GM18502 (cell line): Measurements from ENCODE around the gene USP3.
"Not testable (repeated sequence)": the region's sequence is repeated elsewhere in the genome, so short reads cannot be mapped to it uniquely, and the experiment has no call there.

Experiments
- ATAC-seq: cut with Tn5 transposase; IDR thresholded peaks from one replicate; pipeline ENCODE4 v1.9.1; 2021; ENCODE audit warnings: mild to moderate bottlenecking; ENCODE audit not compliant: unreplicated experiment, poor library complexity

USP3 gene

GRCh38 chr15:63602595-63602994, 98.2 kb downstream of the USP3 start:
- no peak for ATAC-seq

- ATAC-seq: no peak
Measured at GRCh38 chr15:63603516-63603915, 99.1 kb downstream of the USP3 start.

- ATAC-seq: no peak
Measured at GRCh38 chr15:63604281-63604680, 99.9 kb downstream of the USP3 start.

- ATAC-seq: no peak
Measured at GRCh38 chr15:63605036-63605435, 100.6 kb downstream of the USP3 start.

GRCh38 chr15:63605816-63606215, 101.4 kb downstream of the USP3 start:
- no peak for ATAC-seq

GRCh38 chr15:63606308-63606707, 101.9 kb downstream of the USP3 start:
- no peak for ATAC-seq

GRCh38 chr15:63608989-63609388, 104.6 kb downstream of the USP3 start:
- ATAC-seq: no peak

- ATAC-seq: no peak
Measured at GRCh38 chr15:63609448-63609847, 105.1 kb downstream of the USP3 start.

GRCh38 chr15:63610209-63610841, 105.9 kb downstream of the USP3 start:
- peak; percentile 64 for ATAC-seq

GRCh38 chr15:63611177-63611576, 106.8 kb downstream of the USP3 start:
- ATAC-seq: no peak

GRCh38 chr15:63612300-63612699, 107.9 kb downstream of the USP3 start:
- ATAC-seq: no peak

GRCh38 chr15:63615935-63616334, 111.5 kb downstream of the USP3 start:
- no peak for ATAC-seq

- ATAC-seq: not testable (repeated sequence)
Measured at GRCh38 chr15:63617147-63617546, 112.8 kb downstream of the USP3 start.

GRCh38 chr15:63617627-63618026, 113.2 kb downstream of the USP3 start:
- ATAC-seq: not testable (repeated sequence)

- not testable (repeated sequence) for ATAC-seq
Measured at GRCh38 chr15:63620760-63621159, 116.4 kb downstream of the USP3 start.

GRCh38 chr15:63623232-63623969, 119.0 kb downstream of the USP3 start:
- no peak for ATAC-seq

GRCh38 chr15:63626955-63627354, 122.6 kb downstream of the USP3 start:
- peak; percentile 69 for ATAC-seq

- no peak for ATAC-seq
Measured at GRCh38 chr15:63628123-63628822, 123.9 kb downstream of the USP3 start.

- ATAC-seq: no peak
Measured at GRCh38 chr15:63630036-63630751, 125.8 kb downstream of the USP3 start.

- no peak for ATAC-seq
Measured at GRCh38 chr15:63633312-63633711, 128.9 kb downstream of the USP3 start.

GRCh38 chr15:63634154-63634553, 129.8 kb downstream of the USP3 start:
- no peak for ATAC-seq
